ENCODE data around the gene HAPLN3.

Gene HAPLN3

DNA sequence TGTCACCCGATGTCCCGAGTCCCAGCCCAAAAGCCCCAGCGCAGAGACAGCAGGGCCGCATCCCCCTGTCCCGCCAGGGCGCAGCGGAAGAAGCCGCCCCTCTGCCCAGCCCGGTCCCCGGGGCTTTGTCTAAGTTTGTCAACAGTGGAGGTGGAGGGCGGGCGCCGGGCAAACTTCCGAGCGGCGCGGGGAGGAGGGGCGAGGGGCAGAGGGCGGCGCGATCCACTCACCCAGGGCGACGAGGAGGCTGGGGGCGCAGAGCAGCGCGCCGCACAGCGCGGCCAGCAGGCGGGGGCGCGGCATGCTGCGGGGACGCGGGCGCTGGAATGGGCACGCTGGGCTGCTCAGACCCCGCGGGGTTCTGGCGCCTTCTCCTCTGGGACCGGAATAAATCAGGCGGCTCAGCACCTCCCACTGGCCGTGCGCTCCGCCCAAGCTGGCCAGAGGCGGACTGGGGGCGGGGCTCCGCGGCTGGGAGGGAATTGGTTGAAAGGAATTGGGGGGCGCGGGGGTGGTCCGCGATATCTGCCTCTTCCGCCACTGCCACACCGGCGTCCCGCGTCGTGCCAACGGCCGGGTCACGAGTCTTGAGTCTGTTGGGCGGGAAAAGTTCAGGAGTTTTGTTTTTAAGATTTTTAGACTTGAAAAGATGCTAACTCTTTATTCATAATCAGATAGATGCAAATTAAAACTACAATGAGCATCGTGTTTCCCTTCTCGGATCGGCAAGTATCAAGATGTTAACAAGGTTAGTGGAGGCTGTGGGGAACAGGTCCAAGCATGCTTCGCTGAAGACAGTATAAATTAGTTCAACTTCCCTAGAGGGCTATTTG lies 17.9 kb upstream of the HAPLN3 start, which contains the start of gene MFGE8 (continued):
- TF ChIP-seq ZBTB1 (tag by site-specific recombination; IDR thresholded peaks at IDR 0.05): no peak
- peak; percentile 98 for TF ChIP-seq SP3 (tag by site-specific recombination; IDR thresholded peaks at IDR 0.05)
- TF ChIP-seq ZNF843 (tag by site-specific recombination; IDR thresholded peaks at IDR 0.05): no peak
- no peak for TF ChIP-seq ZFP41 (tag by site-specific recombination; IDR thresholded peaks at IDR 0.05; ENCODE audit: borderline replicate concordance)
- TF ChIP-seq ZBTB7A (tag by site-specific recombination; IDR thresholded peaks at IDR 0.05; ENCODE audit: low read depth): 0 out of 2 replicates have a peak, but pooled peaks have one; percentile 49
- no peak for TF ChIP-seq ZNF555 (tag by site-specific recombination; conservative IDR thresholded peaks at IDR 0.05)
- no peak for TF ChIP-seq YY2 (tag by site-specific recombination; IDR thresholded peaks at IDR 0.05)
- TF ChIP-seq KLF17 (tag by site-specific recombination; IDR thresholded peaks at IDR 0.05): no peak
- TF ChIP-seq ZNF747 (tag by site-specific recombination; IDR thresholded peaks at IDR 0.05): no peak
- peak; percentile 71 for TF ChIP-seq CTCF (tag by site-specific recombination; IDR thresholded peaks at IDR 0.05)
- no peak for TF ChIP-seq PRDM1 (tag by site-specific recombination; IDR thresholded peaks at IDR 0.05)
- no peak for TF ChIP-seq ZNF558 (tag by site-specific recombination; IDR thresholded peaks at IDR 0.05)
- no peak for TF ChIP-seq ZNF488 (tag by site-specific recombination; IDR thresholded peaks at IDR 0.05)
- TF ChIP-seq ZIC2 (tag by site-specific recombination; IDR thresholded peaks at IDR 0.05): peak; percentile 91
- peak; percentile 23 for TF ChIP-seq ZNF366 (tag by site-specific recombination; conservative IDR thresholded peaks at IDR 0.05)
- no peak for TF ChIP-seq KLF7 (tag by site-specific recombination; IDR thresholded peaks at IDR 0.05; ENCODE audit: borderline replicate concordance)
- TF ChIP-seq IKZF3 (tag by site-specific recombination; IDR thresholded peaks at IDR 0.05): 0 out of 2 replicates have a peak, but pooled peaks have one; percentile 53
- TF ChIP-seq BCL11A (tag by site-specific recombination; IDR thresholded peaks at IDR 0.05; ENCODE audit: low read depth): no peak
- no peak for TF ChIP-seq ZNF549 (tag by site-specific recombination; IDR thresholded peaks at IDR 0.05)
- TF ChIP-seq ZNF311 (tag by site-specific recombination; IDR thresholded peaks at IDR 0.05; ENCODE audit: borderline replicate concordance): no peak
- TF ChIP-seq ZNF791 (tag by site-specific recombination; IDR thresholded peaks at IDR 0.05): no peak
- TF ChIP-seq ZNF623 (tag by site-specific recombination; IDR thresholded peaks at IDR 0.05): no peak
- peak; percentile 49; the same call in 1 of the 2 replicates for TF ChIP-seq KLF9 (tag by site-specific recombination; IDR thresholded peaks at IDR 0.05; ENCODE audit: low read depth)
- TF ChIP-seq ZNF354C (tag by site-specific recombination; IDR thresholded peaks at IDR 0.05; ENCODE audit: borderline replicate concordance, low read depth): no peak
- TF ChIP-seq, protein P1, sequence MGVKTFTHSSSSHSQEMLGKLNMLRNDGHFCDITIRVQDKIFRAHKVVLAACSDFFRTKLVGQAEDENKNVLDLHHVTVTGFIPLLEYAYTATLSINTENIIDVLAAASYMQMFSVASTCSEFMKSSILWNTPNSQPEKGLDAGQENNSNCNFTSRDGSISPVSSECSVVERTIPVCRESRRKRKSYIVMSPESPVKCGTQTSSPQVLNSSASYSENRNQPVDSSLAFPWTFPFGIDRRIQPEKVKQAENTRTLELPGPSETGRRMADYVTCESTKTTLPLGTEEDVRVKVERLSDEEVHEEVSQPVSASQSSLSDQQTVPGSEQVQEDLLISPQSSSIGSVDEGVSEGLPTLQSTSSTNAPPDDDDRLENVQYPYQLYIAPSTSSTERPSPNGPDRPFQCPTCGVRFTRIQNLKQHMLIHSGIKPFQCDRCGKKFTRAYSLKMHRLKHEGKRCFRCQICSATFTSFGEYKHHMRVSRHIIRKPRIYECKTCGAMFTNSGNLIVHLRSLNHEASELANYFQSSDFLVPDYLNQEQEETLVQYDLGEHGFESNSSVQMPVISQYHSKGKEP (tag by site-specific recombination; IDR thresholded peaks at IDR 0.05): no peak
- TF ChIP-seq, protein P2, sequence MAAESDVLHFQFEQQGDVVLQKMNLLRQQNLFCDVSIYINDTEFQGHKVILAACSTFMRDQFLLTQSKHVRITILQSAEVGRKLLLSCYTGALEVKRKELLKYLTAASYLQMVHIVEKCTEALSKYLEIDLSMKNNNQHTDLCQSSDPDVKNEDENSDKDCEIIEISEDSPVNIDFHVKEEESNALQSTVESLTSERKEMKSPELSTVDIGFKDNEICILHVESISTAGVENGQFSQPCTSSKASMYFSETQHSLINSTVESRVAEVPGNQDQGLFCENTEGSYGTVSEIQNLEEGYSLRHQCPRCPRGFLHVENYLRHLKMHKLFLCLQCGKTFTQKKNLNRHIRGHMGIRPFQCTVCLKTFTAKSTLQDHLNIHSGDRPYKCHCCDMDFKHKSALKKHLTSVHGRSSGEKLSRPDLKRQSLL (tag by site-specific recombination; IDR thresholded peaks at IDR 0.05): no peak
- TF ChIP-seq ZNF146 (tag by site-specific recombination; IDR thresholded peaks at IDR 0.05): no peak
- no peak for TF ChIP-seq ZNF544 (tag by site-specific recombination; IDR thresholded peaks at IDR 0.05)
- TF ChIP-seq ZFP69B (tag by site-specific recombination; IDR thresholded peaks at IDR 0.05): no peak
- no peak for TF ChIP-seq RBAK (tag by site-specific recombination; IDR thresholded peaks at IDR 0.05)
- no peak for TF ChIP-seq ZNF214 (tag by site-specific recombination; IDR thresholded peaks at IDR 0.05; ENCODE audit: borderline replicate concordance)
- TF ChIP-seq ZNF426 (tag by site-specific recombination; IDR thresholded peaks at IDR 0.05): no peak
- TF ChIP-seq ZNF239 (tag by site-specific recombination; IDR thresholded peaks at IDR 0.05): no peak
- TF ChIP-seq ZNF112 (tag by site-specific recombination; IDR thresholded peaks at IDR 0.05): no peak
